ENCODE results near the gene SH2D3A. TPM values are rescaled to one million over a fixed set of nuclear protein-coding genes. Genes with fewer than 3 reads are reported as not detected.

Gene SH2D3A
- polyA plus RNA-seq, 1 donor (not counting 4 experiments of a cell fraction or from before 2014, with no cell fraction given), result 24.9 TPM

DNA sequence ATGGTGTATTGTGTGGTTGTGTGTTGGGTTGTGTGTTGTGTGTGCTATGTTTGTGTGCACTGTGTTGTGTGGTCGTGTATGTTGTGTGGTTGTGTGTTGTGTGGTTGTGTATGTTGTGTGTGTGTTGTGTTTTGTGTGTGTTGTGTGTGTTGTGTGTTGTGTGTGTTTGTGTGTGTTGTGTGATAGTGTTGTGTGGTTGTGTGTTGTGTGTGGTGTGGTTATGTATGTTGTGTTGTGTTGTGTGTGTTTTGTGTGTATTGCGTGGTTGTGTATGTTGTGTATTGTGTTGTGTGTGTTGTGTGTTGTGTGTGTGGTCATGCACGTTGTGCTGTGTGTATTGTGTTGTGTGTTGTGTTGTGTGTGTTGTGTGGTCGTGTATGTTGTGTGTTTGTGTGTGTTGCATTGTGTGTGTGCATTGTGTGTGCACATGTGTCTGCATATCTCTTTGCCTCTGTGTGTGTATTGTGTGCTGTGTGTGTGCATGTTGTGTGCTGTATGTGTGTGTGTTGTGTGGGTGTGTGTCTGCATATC is 49.7 kb downstream of the SH2D3A start:
- FAIRE-seq, result no peak
- H3K4me3 ChIP-seq (ENCODE audit: control insufficient read depth in 2 of 3, extremely low read depth in 1 of 3, insufficient read depth in 2 of 3, low read depth in 1 of 3, low read length in 3 of 3), result no peak overlapping the region

DNA sequence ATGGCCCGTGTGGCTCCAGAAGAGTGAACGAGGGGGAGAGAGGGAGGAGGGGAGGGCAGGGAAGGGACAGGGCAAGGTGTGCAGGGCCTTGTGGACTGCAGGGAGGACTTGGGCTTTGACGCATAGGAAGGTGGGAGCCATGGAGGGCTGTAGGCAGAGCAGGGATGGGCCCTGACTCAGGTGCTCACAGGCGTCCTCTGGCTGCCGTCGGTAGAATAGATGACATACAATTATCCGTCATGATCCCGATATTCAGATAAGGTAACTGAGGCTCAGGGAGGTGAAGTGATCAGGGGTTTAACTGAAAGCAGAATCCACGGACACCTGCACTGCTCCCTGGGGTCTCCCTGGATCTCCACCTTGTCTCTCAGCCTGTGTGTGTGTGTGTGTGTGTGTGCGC is 50.2 kb downstream of the SH2D3A start:
- dilution Hi-C loops (cut with MboI; ENCODE audit: extremely low pct_ligation_motif_present, low sequenced_read_pairs), result no loop called here
- no peak overlapping the region for H3K27ac ChIP-seq (ENCODE audit: control insufficient read depth, insufficient read depth, low read length)
- no peak for FAIRE-seq
- no peak overlapping the region for H3K4me3 ChIP-seq (ENCODE audit: control insufficient read depth in 2 of 3, extremely low read depth in 1 of 3, insufficient read depth in 2 of 3, low read depth in 1 of 3, low read length in 3 of 3)
- H3K9me1 ChIP-seq (ENCODE audit: control insufficient read depth, extremely low read depth, insufficient read depth, low read length), result no peaks in the 10 kb centered on the region
- no peak for TF ChIP-seq EZH2 (IDR thresholded peaks at IDR 0.05; ENCODE audit: low read length)
- TF ChIP-seq, protein P1, sequence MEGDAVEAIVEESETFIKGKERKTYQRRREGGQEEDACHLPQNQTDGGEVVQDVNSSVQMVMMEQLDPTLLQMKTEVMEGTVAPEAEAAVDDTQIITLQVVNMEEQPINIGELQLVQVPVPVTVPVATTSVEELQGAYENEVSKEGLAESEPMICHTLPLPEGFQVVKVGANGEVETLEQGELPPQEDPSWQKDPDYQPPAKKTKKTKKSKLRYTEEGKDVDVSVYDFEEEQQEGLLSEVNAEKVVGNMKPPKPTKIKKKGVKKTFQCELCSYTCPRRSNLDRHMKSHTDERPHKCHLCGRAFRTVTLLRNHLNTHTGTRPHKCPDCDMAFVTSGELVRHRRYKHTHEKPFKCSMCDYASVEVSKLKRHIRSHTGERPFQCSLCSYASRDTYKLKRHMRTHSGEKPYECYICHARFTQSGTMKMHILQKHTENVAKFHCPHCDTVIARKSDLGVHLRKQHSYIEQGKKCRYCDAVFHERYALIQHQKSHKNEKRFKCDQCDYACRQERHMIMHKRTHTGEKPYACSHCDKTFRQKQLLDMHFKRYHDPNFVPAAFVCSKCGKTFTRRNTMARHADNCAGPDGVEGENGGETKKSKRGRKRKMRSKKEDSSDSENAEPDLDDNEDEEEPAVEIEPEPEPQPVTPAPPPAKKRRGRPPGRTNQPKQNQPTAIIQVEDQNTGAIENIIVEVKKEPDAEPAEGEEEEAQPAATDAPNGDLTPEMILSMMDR (optimal IDR thresholded peaks at IDR 0.05 in 1 of 3, IDR thresholded peaks at IDR 0.05 in 1 of 3, conservative IDR thresholded peaks at IDR 0.05 in 1 of 3; ENCODE audit: extremely low read depth in 1 of 3, insufficient read depth in 2 of 3, low read length in 3 of 3), result peak in 2 of 3 experiments; percentile 20 to 29
- DNase-seq (ENCODE audit: low read depth, low spot score), result no peak
- no peaks in the 10 kb centered on the region for H3K9me3 ChIP-seq (ENCODE audit: control insufficient read depth, low read depth, low read length)
- H3K4me1 ChIP-seq (ENCODE audit: control insufficient read depth, extremely low read depth, insufficient read depth, low read length), result peaks cover 11% of the 10 kb centered on the region
- no peaks in the 10 kb centered on the region for H3K79me2 ChIP-seq (ENCODE audit: control insufficient read depth, insufficient read depth, low read length)
- no peak overlapping the region for H3K4me2 ChIP-seq (ENCODE audit: control insufficient read depth, extremely low read depth, insufficient read depth, low read depth, low read length)
- H3K36me3 ChIP-seq (ENCODE audit: control insufficient read depth in 2 of 2, extremely low read depth in 1 of 2, insufficient read depth in 2 of 2, low read length in 2 of 2), result no peaks in the 10 kb centered on the region
- H3K9ac ChIP-seq (ENCODE audit: control insufficient read depth, extremely low read depth, insufficient read depth, low read length), result no peak overlapping the region
- no peaks in the 10 kb centered on the region for H3K27me3 ChIP-seq (ENCODE audit: control insufficient read depth, extremely low read depth, insufficient read depth, low read length)
- no peak overlapping the region for H2AFZ ChIP-seq (ENCODE audit: control insufficient read depth, low read length)
- H4K20me1 ChIP-seq (ENCODE audit: control insufficient read depth, extremely low read depth, insufficient read depth, low read length), result no peaks in the 10 kb centered on the region

More for the DNA sequence above, 49.7 kb downstream of the SH2D3A start:
- Histone ChIP-seq H3K4me1 (ENCODE audit: control insufficient read depth, extremely low read depth, insufficient read depth, low read length) (peaks cover 11% of the 10 kb centered on the region), H3K9me3 (ENCODE audit: control insufficient read depth, low read depth, low read length) (no peaks in the 10 kb centered on the region), H3K4me2 (ENCODE audit: control insufficient read depth, extremely low read depth, insufficient read depth, low read depth, low read length) (no peak overlapping the region), H3K9ac (ENCODE audit: control insufficient read depth, extremely low read depth, insufficient read depth, low read length) (no peak overlapping the region), H3K27me3 (ENCODE audit: control insufficient read depth, extremely low read depth, insufficient read depth, low read length) (no peaks in the 10 kb centered on the region), H4K20me1 (ENCODE audit: control insufficient read depth, extremely low read depth, insufficient read depth, low read length) (no peaks in the 10 kb centered on the region), H2AFZ (ENCODE audit: control insufficient read depth, low read length) (no peak overlapping the region), H3K27ac (ENCODE audit: control insufficient read depth, insufficient read depth, low read length) (no peak overlapping the region), H3K79me2 (ENCODE audit: control insufficient read depth, insufficient read depth, low read length) (no peaks in the 10 kb centered on the region), H3K36me3 (ENCODE audit: control insufficient read depth in 2 of 2, extremely low read depth in 1 of 2, insufficient read depth in 2 of 2, low read length in 2 of 2) (no peaks in the 10 kb centered on the region), H3K9me1 (ENCODE audit: control insufficient read depth, extremely low read depth, insufficient read depth, low read length) (no peaks in the 10 kb centered on the region)
- DNase-seq (ENCODE audit: low read depth, low spot score), result no peak
- dilution Hi-C loops (cut with MboI; ENCODE audit: extremely low pct_ligation_motif_present, low sequenced_read_pairs), result no loop called here
- no peak for TF ChIP-seq EZH2 (IDR thresholded peaks at IDR 0.05; ENCODE audit: low read length)
- TF ChIP-seq, protein P1 (optimal IDR thresholded peaks at IDR 0.05 in 1 of 3, IDR thresholded peaks at IDR 0.05 in 1 of 3, conservative IDR thresholded peaks at IDR 0.05 in 1 of 3; ENCODE audit: extremely low read depth in 1 of 3, insufficient read depth in 2 of 3, low read length in 3 of 3), result no peak
